Smooth muscle cell (in vitro differentiated cells): Measurements from ENCODE around the gene TTLL4. TPM values are rescaled to one million over a fixed set of nuclear protein-coding genes. Genes with fewer than 3 reads are reported as not detected.

Experiments
- DNase-seq: peaks from one replicate; lab custom pipeline; 2025; ENCODE audit not compliant: unreplicated experiment; lab: John Stamatoyannopoulos, UW
- H2AFZ ChIP-seq: fragments of 200-600 bp; sonication (generic); 2 replicates; pipeline ENCODE4 v1.6.0; 2016; ENCODE audit warnings: antibody characterized with exemption, low read depth, mild to moderate bottlenecking
- H3F3A ChIP-seq: fragments of 200-600 bp; sonication (generic); 2 replicates; pipeline ENCODE4 v1.6.0; 2017; ENCODE audit warnings: antibody characterized with exemption, low read depth
- H3K27ac ChIP-seq: fragments of 200-600 bp; sonication (generic); 2 replicates; pipeline ENCODE4 v1.5.1; 2016; ENCODE audit warnings: low read depth, mild to moderate bottlenecking
- H3K27me3 ChIP-seq: fragments of 200-600 bp; sonication (generic); 2 replicates; pipeline ENCODE4 v1.6.1; 2016; ENCODE audit warnings: low read depth, mild to moderate bottlenecking
- H3K36me3 ChIP-seq: fragments of 200-600 bp; sonication (generic); 2 replicates; pipeline ENCODE4 v1.5.1; 2016; ENCODE audit warnings: low read depth
- H3K4me1 ChIP-seq: fragments of 200-600 bp; sonication (generic); 2 replicates; pipeline ENCODE4 v1.5.1; 2016; ENCODE audit warnings: low read depth
- H3K4me2 ChIP-seq: fragments of 200-600 bp; sonication (generic); 2 replicates; pipeline ENCODE4 v1.6.0; 2016; ENCODE audit warnings: mild to moderate bottlenecking
- H3K4me3 ChIP-seq: fragments of 200-600 bp; sonication (generic); 2 replicates; pipeline ENCODE4 v1.5.1; 2016; ENCODE audit warnings: mild to moderate bottlenecking
- H3K79me2 ChIP-seq: fragments of 200-600 bp; sonication (generic); 2 replicates; pipeline ENCODE4 v1.6.0; 2016; ENCODE audit warnings: low read depth, mild to moderate bottlenecking
- H3K9ac ChIP-seq: fragments of 200-600 bp; sonication (generic); 2 replicates; pipeline ENCODE4 v1.6.0; 2016; ENCODE audit warnings: low read depth
- H3K9me3 ChIP-seq: fragments of 200-600 bp; sonication (generic); replicated peaks from 2 replicates; pipeline ENCODE4 v1.5.1; 2016; ENCODE audit warnings: low read depth
- H4K20me1 ChIP-seq: fragments of 200-600 bp; sonication (generic); 2 replicates; pipeline ENCODE4 v1.6.0; 2016; ENCODE audit warnings: low read depth
- CTCF ChIP-seq: fragments of 200-600 bp; sonication (generic); IDR thresholded peaks from 2 replicates; pipeline ENCODE4 v1.5.1; 2017; ENCODE audit warnings: borderline replicate concordance, mild to moderate bottlenecking, antibody characterized with exemption; ENCODE audit not compliant: insufficient read depth, poor library complexity, severe bottlenecking
- WGBS: methylation state at CpG from one replicate; pipeline ENCODE4 v1.1.7; 2016; ENCODE audit warnings: low lambda C conversion rate; 5-methylcytosine and 5-hydroxymethylcytosine counted together
- polyA plus RNA-seq: library from polyadenylated mRNA; unstranded; fragments of >200 nt; fragmentation: Nextera tagmentation; extraction: Ambion mirVana; gene quantifications from 2 replicates; pipeline ENCODE4 v1.2.1, GENCODE V29; 2016
- total RNA-seq: library from RNA; depleted of rRNA; stranded (reverse); fragments of >200 nt; gene quantifications from 2 replicates; pipeline ENCODE4 v1.2.3, GENCODE V29; 2014

The TTLL4 gene
- total and polyA plus RNA-seq, 2 experiments from 2014 or later: 21.5 to 22.5 TPM

GRCh38 chr2:218780851-218781690 lies 70.4 kb downstream of the TTLL4 start:
- H3K9me3 ChIP-seq: no peaks in the 10 kb centered on the region
- H3K4me2 ChIP-seq: peak overlapping the region; percentile 94
- no peaks in the 10 kb centered on the region for H3K36me3 ChIP-seq
- H3K27me3 ChIP-seq: no peaks in the 10 kb centered on the region
- H4K20me1 ChIP-seq: no peaks in the 10 kb centered on the region
- no peak for DNase-seq
- peaks cover 5% of the 10 kb centered on the region for H3K79me2 ChIP-seq
- H3K4me3 ChIP-seq: peak overlapping the region; percentile 68
- peak overlapping the region; percentile 87 for H2AFZ ChIP-seq
- WGBS: 52% methylated on average over 15 of the region's 15 CpGs
- H3K9ac ChIP-seq: peak overlapping the region; percentile 75
- TF ChIP-seq CTCF: no peak
- H3K4me1 ChIP-seq: peaks cover 5% of the 10 kb centered on the region
- no peaks in the 10 kb centered on the region for H3F3A ChIP-seq
- peak overlapping the region; percentile 23 for H3K27ac ChIP-seq

GRCh38 chr2:218781691-218782527 lies 71.3 kb downstream of the TTLL4 start, which contains the start of gene CYP27A1:
Gene CYP27A1, plus strand, starts transcription at chr2:218782147. Its CDS starts 36 bp downstream, at chr2:218782183.
- no peak for TF ChIP-seq CTCF
- H3K4me1 ChIP-seq: peaks cover 5% of the 10 kb centered on the region
- H3K27ac ChIP-seq: peak within 1 kb of the TSS; percentile 23
- H3K9me3 ChIP-seq: no peaks in the 10 kb centered on the region
- H3K36me3 ChIP-seq: no peaks in the 10 kb centered on the region
- WGBS: 2% methylated on average over 51 of the region's 76 CpGs
- peak within 1 kb of the TSS; percentile 94 for H3K4me2 ChIP-seq
- no peaks in the 10 kb centered on the region for H3F3A ChIP-seq
- peak; percentile 9 for DNase-seq
- H3K4me3 ChIP-seq: peak within 1 kb of the TSS; percentile 68
- peak within 1 kb of the TSS; percentile 87 for H2AFZ ChIP-seq
- peak within 1 kb of the TSS; percentile 75 for H3K9ac ChIP-seq
- H4K20me1 ChIP-seq: no peaks in the 10 kb centered on the region
- H3K27me3 ChIP-seq: no peaks in the 10 kb centered on the region
- peaks cover 5% of the 10 kb centered on the region for H3K79me2 ChIP-seq

- DNase-seq: no peak
- H3K4me1 ChIP-seq: peaks cover 5% of the 10 kb centered on the region
- H4K20me1 ChIP-seq: no peaks in the 10 kb centered on the region
- H3F3A ChIP-seq: no peaks in the 10 kb centered on the region
- no peak overlapping the region for H3K27ac ChIP-seq
- peak overlapping the region; percentile 94 for H3K4me2 ChIP-seq
- H3K79me2 ChIP-seq: peaks cover 5% of the 10 kb centered on the region
- H3K9me3 ChIP-seq: no peaks in the 10 kb centered on the region
- no peak for TF ChIP-seq CTCF
- no peaks in the 10 kb centered on the region for H3K36me3 ChIP-seq
- H2AFZ ChIP-seq: peak overlapping the region; percentile 87
- H3K9ac ChIP-seq: peak overlapping the region; percentile 75
- WGBS: 9% methylated on average over 6 of the region's 6 CpGs
- H3K27me3 ChIP-seq: no peaks in the 10 kb centered on the region
- peak overlapping the region; percentile 68 for H3K4me3 ChIP-seq
Measured at GRCh38 chr2:218782528-218782844, 71.9 kb downstream of the TTLL4 start.
